Measurements from ENCODE around the gene PI4KA. TPM values are rescaled to one million over a fixed set of nuclear protein-coding genes. Genes with fewer than 3 reads are reported as not detected.

Gene PI4KA
- total and polyA plus RNA-seq, 2 of the 13 experiments (the other 11 are each of a cell fraction or from before 2014, with no cell fraction given) = 27.4 to 56.4 TPM

- intact Hi-C loops (cut with micrococcal nuclease; ENCODE audit: unreplicated experiment) = no loop called here
- POLR2A ChIA-PET = no interaction called here
- Histone ChIP-seq H4K20me1 (ENCODE audit: insufficient read depth, low read length) (no peaks in the 10 kb centered on the region), H3K9me3 (ENCODE audit: low read length) (no peaks in the 10 kb centered on the region), H3K36me3 (replicated peaks in 1 of 2; ENCODE audit: control insufficient read depth in 1 of 2, insufficient read depth in 2 of 2, low read length in 2 of 2) (peaks cover 4 to 43% of the 10 kb centered on the region in 2 experiments; a peak in 3 of 5 replicates), H3K27me3 (ENCODE audit: control insufficient read depth in 1 of 2, insufficient read depth in 2 of 2, low read length in 2 of 2) (no peaks in the 10 kb centered on the region), H3K4me3 (replicated peaks in 1 of 3; ENCODE audit: insufficient read depth in 1 of 3, low read depth in 2 of 3, low read length in 3 of 3) (no peak overlapping the region), H3K27ac (ENCODE audit: extremely low read length, insufficient read depth, low read length) (no peak overlapping the region), H3K79me2 (ENCODE audit: insufficient read depth, low read length) (no peaks in the 10 kb centered on the region), H3K9ac (ENCODE audit: insufficient read depth, low read depth, low read length) (no peak overlapping the region), H3K4me2 (ENCODE audit: low read depth, low read length) (no peak overlapping the region), H2AFZ (ENCODE audit: low read length) (no peak overlapping the region), H3K4me1 (ENCODE audit: insufficient read depth, low read length) (no peaks in the 10 kb centered on the region)
- FAIRE-seq (no peak), ATAC-seq (no peak), DNase-seq (ENCODE audit: low spot score) (no peak)
- 96% methylated on average over 5 of the region's 9 CpGs for WGBS (ENCODE audit: low lambda C conversion rate)
- no TSS peak for BruUV-seq (replicated peaks)
- TF ChIP-seq FOSL2 (CRISPR knock-in tag; IDR thresholded peaks at IDR 0.05) (peak; percentile 39; the same call in 1 of the 2 replicates), ZBTB46 (CRISPR knock-in tag; IDR thresholded peaks at IDR 0.05; ENCODE audit: borderline replicate concordance) (no peak)
- in situ Hi-C loops (cut with HindIII; ENCODE audit: extremely low pct_ligation_motif_present, low pct_unique_long_range_greater_than_20kb) = no loop called here
- CTCF ChIA-PET (ENCODE audit: low intra/inter-chr PET ratio, low total read pairs) = no interaction called here
Observed at GRCh38 chr22:20750461-20751184, 108.0 kb downstream of the PI4KA start.

- WGBS (ENCODE audit: low lambda C conversion rate) = 91% methylated on average over 3 of the region's 3 CpGs
- Histone ChIP-seq H3K9ac (ENCODE audit: insufficient read depth, low read depth, low read length) (no peak overlapping the region), H3K36me3 (replicated peaks in 1 of 2; ENCODE audit: control insufficient read depth in 1 of 2, insufficient read depth in 2 of 2, low read length in 2 of 2) (peaks cover 5 to 48% of the 10 kb centered on the region in 2 experiments; a peak in 3 of 5 replicates), H3K27me3 (ENCODE audit: control insufficient read depth in 1 of 2, insufficient read depth in 2 of 2, low read length in 2 of 2) (no peaks in the 10 kb centered on the region), H3K4me3 (replicated peaks in 1 of 3; ENCODE audit: insufficient read depth in 1 of 3, low read depth in 2 of 3, low read length in 3 of 3) (no peak overlapping the region), H3K27ac (ENCODE audit: extremely low read length, insufficient read depth, low read length) (no peak overlapping the region), H2AFZ (ENCODE audit: low read length) (no peak overlapping the region), H3K4me2 (ENCODE audit: low read depth, low read length) (no peak overlapping the region), H4K20me1 (ENCODE audit: insufficient read depth, low read length) (no peaks in the 10 kb centered on the region), H3K79me2 (ENCODE audit: insufficient read depth, low read length) (no peaks in the 10 kb centered on the region), H3K4me1 (ENCODE audit: insufficient read depth, low read length) (no peaks in the 10 kb centered on the region), H3K9me3 (ENCODE audit: low read length) (no peaks in the 10 kb centered on the region)
- in situ Hi-C loops (cut with HindIII; ENCODE audit: extremely low pct_ligation_motif_present, low pct_unique_long_range_greater_than_20kb) (no loop called here), intact Hi-C loops (cut with micrococcal nuclease; ENCODE audit: unreplicated experiment) (no loop called here)
- ChIA-PET POLR2A (no interaction called here), CTCF (ENCODE audit: low intra/inter-chr PET ratio, low total read pairs) (no interaction called here)
- TF ChIP-seq FOSL2 (CRISPR knock-in tag; IDR thresholded peaks at IDR 0.05) = no peak
- TF ChIP-seq IKZF5 (CRISPR knock-in tag; IDR thresholded peaks at IDR 0.05) = no peak
- no peak for DNase-seq (ENCODE audit: low spot score)
- BruUV-seq (replicated peaks) = no TSS peak
- no peak for FAIRE-seq
- no peak for ATAC-seq
Observed at GRCh38 chr22:20749453-20749852, 109.2 kb downstream of the PI4KA start.

Data from HepG2 (cell line).